Measurements from ENCODE around the gene GDPD4. TPM values are rescaled to one million over a fixed set of nuclear protein-coding genes. Genes with fewer than 3 reads are reported as not detected.

Gene GDPD4
- not detected for total RNA-seq

DNA sequence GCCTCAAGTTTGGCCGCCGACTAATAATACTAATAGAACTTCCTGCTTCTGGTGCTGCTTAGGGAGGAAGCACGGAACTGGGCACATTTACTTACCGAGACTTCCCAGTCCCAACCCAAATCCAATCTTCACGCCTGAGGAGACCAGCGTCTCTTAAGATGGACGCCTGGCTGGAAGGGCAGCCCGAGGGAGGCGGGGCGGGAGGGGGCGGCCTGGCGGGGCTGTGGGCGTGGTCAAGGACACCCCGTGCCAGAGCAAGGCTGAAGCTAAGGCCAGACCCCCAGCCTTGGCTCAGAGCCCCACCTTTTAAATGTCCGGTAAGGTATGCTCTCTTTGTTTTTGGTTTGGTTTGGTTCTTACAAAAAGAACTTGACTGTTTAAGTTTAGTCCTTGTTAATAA is at the start of gene GDPD4:
TSS of gene GDPD4 (minus strand) at position 177 of the 400 bp plus-strand sequence. CDS start 16,549 bp downstream, outside the sequence.
- Histone ChIP-seq H3K27me3 (ENCODE audit: control insufficient read depth in 3 of 3, insufficient read depth in 3 of 3, low read length in 3 of 3) (no peaks in the 10 kb centered on the region), H3K27ac (ENCODE audit: low read depth, low read length) (no peak within 1 kb of the TSS), H3K4me3 (ENCODE audit: low read length in 3 of 3) (no peak within 1 kb of the TSS), H3K4me1 (ENCODE audit: control insufficient read depth in 3 of 3, insufficient read depth in 3 of 3, low read length in 3 of 3) (no peaks in the 10 kb centered on the region), H3K9me3 (ENCODE audit: control insufficient read depth in 3 of 3, low read length in 3 of 3) (no peaks in the 10 kb centered on the region), H3K36me3 (ENCODE audit: control insufficient read depth in 3 of 3, insufficient read depth in 3 of 3, low read length in 3 of 3) (no peaks in the 10 kb centered on the region), H3K9ac (ENCODE audit: low read depth in 1 of 3, low read length in 3 of 3) (no peak within 1 kb of the TSS)

- Histone ChIP-seq H3K9ac (ENCODE audit: low read depth in 1 of 3, low read length in 3 of 3) (no peak overlapping the region), H3K36me3 (ENCODE audit: control insufficient read depth in 3 of 3, insufficient read depth in 3 of 3, low read length in 3 of 3) (peaks cover 0 to 8% (median 8%) of the 10 kb centered on the region in 3 donors), H3K27ac (ENCODE audit: low read depth, low read length) (no peak overlapping the region), H3K27me3 (ENCODE audit: control insufficient read depth in 3 of 3, insufficient read depth in 3 of 3, low read length in 3 of 3) (no peaks in the 10 kb centered on the region), H3K4me3 (ENCODE audit: low read length in 3 of 3) (no peak overlapping the region), H3K4me1 (ENCODE audit: control insufficient read depth in 3 of 3, insufficient read depth in 3 of 3, low read length in 3 of 3) (peaks cover 0 to 15% (median 15%) of the 10 kb centered on the region in 3 donors), H3K9me3 (ENCODE audit: control insufficient read depth in 3 of 3, low read length in 3 of 3) (no peaks in the 10 kb centered on the region)
Observed at GRCh38 chr11:77347948-77348347, 46.5 kb upstream of the GDPD4 start.

- H3K9me3 ChIP-seq (ENCODE audit: control insufficient read depth in 3 of 3, low read length in 3 of 3), result no peaks in the 10 kb centered on the region
- H3K4me1 ChIP-seq (ENCODE audit: control insufficient read depth in 3 of 3, insufficient read depth in 3 of 3, low read length in 3 of 3), result peaks cover 0 to 6% (median 6%) of the 10 kb centered on the region in 3 donors
- H3K4me3 ChIP-seq (ENCODE audit: low read length in 3 of 3), result no peak overlapping the region
- peaks cover 0 to 8% (median 8%) of the 10 kb centered on the region in 3 donors for H3K36me3 ChIP-seq (ENCODE audit: control insufficient read depth in 3 of 3, insufficient read depth in 3 of 3, low read length in 3 of 3)
- H3K27me3 ChIP-seq (ENCODE audit: control insufficient read depth in 3 of 3, insufficient read depth in 3 of 3, low read length in 3 of 3), result no peaks in the 10 kb centered on the region
- no peak overlapping the region for H3K9ac ChIP-seq (ENCODE audit: low read depth in 1 of 3, low read length in 3 of 3)
- H3K27ac ChIP-seq (ENCODE audit: low read depth, low read length), result no peak overlapping the region
Observed at GRCh38 chr11:77346906-77347603, 45.6 kb upstream of the GDPD4 start.

GRCh38 chr11:77345621-77346020 is 44.1 kb upstream of the GDPD4 start:
- Histone ChIP-seq H3K9me3 (ENCODE audit: control insufficient read depth in 3 of 3, low read length in 3 of 3) (no peaks in the 10 kb centered on the region), H3K36me3 (ENCODE audit: control insufficient read depth in 3 of 3, insufficient read depth in 3 of 3, low read length in 3 of 3) (peaks cover 0 to 12% (median 11%) of the 10 kb centered on the region in 3 donors), H3K9ac (ENCODE audit: low read depth in 1 of 3, low read length in 3 of 3) (no peak overlapping the region), H3K27ac (ENCODE audit: low read depth, low read length) (no peak overlapping the region), H3K4me1 (ENCODE audit: control insufficient read depth in 3 of 3, insufficient read depth in 3 of 3, low read length in 3 of 3) (peaks cover 0 to 5% (median 0%) of the 10 kb centered on the region in 3 donors), H3K4me3 (ENCODE audit: low read length in 3 of 3) (no peak overlapping the region), H3K27me3 (ENCODE audit: control insufficient read depth in 3 of 3, insufficient read depth in 3 of 3, low read length in 3 of 3) (no peaks in the 10 kb centered on the region)

DNA sequence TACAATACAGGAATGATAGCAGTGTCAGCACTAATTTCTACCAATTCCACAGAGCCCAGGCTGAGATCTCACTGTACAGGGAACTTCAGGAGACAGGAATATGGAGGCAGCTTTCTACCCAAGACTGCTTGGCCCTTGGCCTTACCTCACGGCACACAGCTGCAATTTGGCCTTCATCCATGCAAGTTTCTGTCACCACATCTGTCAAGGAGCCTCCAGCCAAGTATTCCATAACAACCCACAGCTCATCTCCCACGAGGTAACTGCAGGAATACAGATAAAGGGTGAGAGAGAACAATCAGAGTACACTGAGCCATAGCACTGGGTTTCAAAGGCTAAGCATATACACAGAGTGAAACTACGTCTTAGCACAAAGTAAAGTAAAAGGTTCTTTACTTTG is 39.0 kb upstream of the GDPD4 start:
- no peaks in the 10 kb centered on the region for H3K9me3 ChIP-seq (ENCODE audit: control insufficient read depth in 3 of 3, low read length in 3 of 3)
- H3K9ac ChIP-seq (ENCODE audit: low read depth in 1 of 3, low read length in 3 of 3), result no peak overlapping the region
- no peaks in the 10 kb centered on the region for H3K4me1 ChIP-seq (ENCODE audit: control insufficient read depth in 3 of 3, insufficient read depth in 3 of 3, low read length in 3 of 3)
- H3K36me3 ChIP-seq (ENCODE audit: control insufficient read depth in 3 of 3, insufficient read depth in 3 of 3, low read length in 3 of 3), result peaks cover 0 to 25% (median 22%) of the 10 kb centered on the region in 3 donors
- H3K27me3 ChIP-seq (ENCODE audit: control insufficient read depth in 3 of 3, insufficient read depth in 3 of 3, low read length in 3 of 3), result no peaks in the 10 kb centered on the region
- no peak overlapping the region for H3K27ac ChIP-seq (ENCODE audit: low read depth, low read length)
- no peak overlapping the region for H3K4me3 ChIP-seq (ENCODE audit: low read length in 3 of 3)

- H3K4me1 ChIP-seq (ENCODE audit: control insufficient read depth in 3 of 3, insufficient read depth in 3 of 3, low read length in 3 of 3), result no peaks in the 10 kb centered on the region
- H3K36me3 ChIP-seq (ENCODE audit: control insufficient read depth in 3 of 3, insufficient read depth in 3 of 3, low read length in 3 of 3), result peaks cover 4 to 28% (median 20%) of the 10 kb centered on the region in 3 donors
- H3K9ac ChIP-seq (ENCODE audit: low read depth in 1 of 3, low read length in 3 of 3), result no peak overlapping the region
- H3K9me3 ChIP-seq (ENCODE audit: control insufficient read depth in 3 of 3, low read length in 3 of 3), result no peaks in the 10 kb centered on the region
- H3K27me3 ChIP-seq (ENCODE audit: control insufficient read depth in 3 of 3, insufficient read depth in 3 of 3, low read length in 3 of 3), result no peaks in the 10 kb centered on the region
- no peak overlapping the region for H3K27ac ChIP-seq (ENCODE audit: low read depth, low read length)
- no peak overlapping the region for H3K4me3 ChIP-seq (ENCODE audit: low read length in 3 of 3)
Observed at GRCh38 chr11:77332259-77332658, 30.8 kb upstream of the GDPD4 start.

GRCh38 chr11:77325159-77325558 is 23.7 kb upstream of the GDPD4 start:
- no peaks in the 10 kb centered on the region for H3K9me3 ChIP-seq (ENCODE audit: control insufficient read depth in 3 of 3, low read length in 3 of 3)
- H3K27ac ChIP-seq (ENCODE audit: low read depth, low read length), result no peak overlapping the region
- no peaks in the 10 kb centered on the region for H3K27me3 ChIP-seq (ENCODE audit: control insufficient read depth in 3 of 3, insufficient read depth in 3 of 3, low read length in 3 of 3)
- H3K4me3 ChIP-seq (ENCODE audit: low read length in 3 of 3), result no peak overlapping the region
- peaks cover 0 to 9% (median 5%) of the 10 kb centered on the region in 3 donors for H3K4me1 ChIP-seq (ENCODE audit: control insufficient read depth in 3 of 3, insufficient read depth in 3 of 3, low read length in 3 of 3)
- peaks cover 0 to 13% (median 11%) of the 10 kb centered on the region in 3 donors for H3K36me3 ChIP-seq (ENCODE audit: control insufficient read depth in 3 of 3, insufficient read depth in 3 of 3, low read length in 3 of 3)
- H3K9ac ChIP-seq (ENCODE audit: low read depth in 1 of 3, low read length in 3 of 3), result no peak overlapping the region

GRCh38 chr11:77324508-77324907 is 23.0 kb upstream of the GDPD4 start:
- H3K4me3 ChIP-seq (ENCODE audit: low read length in 3 of 3), result no peak overlapping the region
- no peaks in the 10 kb centered on the region for H3K9me3 ChIP-seq (ENCODE audit: control insufficient read depth in 3 of 3, low read length in 3 of 3)
- H3K36me3 ChIP-seq (ENCODE audit: control insufficient read depth in 3 of 3, insufficient read depth in 3 of 3, low read length in 3 of 3), result peaks cover 0 to 13% (median 11%) of the 10 kb centered on the region in 3 donors
- peaks cover 0 to 9% (median 5%) of the 10 kb centered on the region in 3 donors for H3K4me1 ChIP-seq (ENCODE audit: control insufficient read depth in 3 of 3, insufficient read depth in 3 of 3, low read length in 3 of 3)
- H3K27ac ChIP-seq (ENCODE audit: low read depth, low read length), result no peak overlapping the region
- H3K9ac ChIP-seq (ENCODE audit: low read depth in 1 of 3, low read length in 3 of 3), result no peak overlapping the region
- no peaks in the 10 kb centered on the region for H3K27me3 ChIP-seq (ENCODE audit: control insufficient read depth in 3 of 3, insufficient read depth in 3 of 3, low read length in 3 of 3)

GRCh38 chr11:77322926-77323590 is 21.6 kb upstream of the GDPD4 start:
- Histone ChIP-seq H3K4me1 (ENCODE audit: control insufficient read depth in 3 of 3, insufficient read depth in 3 of 3, low read length in 3 of 3) (peaks cover 0 to 9% (median 5%) of the 10 kb centered on the region in 3 donors), H3K27me3 (ENCODE audit: control insufficient read depth in 3 of 3, insufficient read depth in 3 of 3, low read length in 3 of 3) (no peaks in the 10 kb centered on the region), H3K36me3 (ENCODE audit: control insufficient read depth in 3 of 3, insufficient read depth in 3 of 3, low read length in 3 of 3) (peaks cover 0 to 13% (median 11%) of the 10 kb centered on the region in 3 donors), H3K4me3 (ENCODE audit: low read length in 3 of 3) (no peak overlapping the region), H3K9ac (ENCODE audit: low read depth in 1 of 3, low read length in 3 of 3) (no peak overlapping the region), H3K9me3 (ENCODE audit: control insufficient read depth in 3 of 3, low read length in 3 of 3) (no peaks in the 10 kb centered on the region), H3K27ac (ENCODE audit: low read depth, low read length) (no peak overlapping the region)

DNA sequence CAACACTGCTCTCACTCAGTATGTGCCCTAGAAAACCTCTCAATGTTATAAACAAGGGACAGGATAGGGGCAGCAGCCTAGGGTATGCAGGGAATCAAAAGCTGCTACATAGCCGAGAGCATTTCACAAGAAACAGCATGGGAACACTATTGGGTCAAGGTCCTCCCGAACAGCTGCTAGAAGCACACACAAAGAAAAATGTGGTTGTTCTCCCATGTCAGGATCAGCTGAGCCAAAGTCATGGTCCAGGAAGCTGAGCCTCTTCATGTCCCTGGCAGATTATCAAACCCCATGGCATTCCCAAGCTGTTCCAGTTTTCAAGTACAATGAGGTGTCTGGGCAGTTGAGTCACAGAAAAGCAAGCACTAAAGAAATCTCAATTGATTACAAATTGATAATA is 21.0 kb upstream of the GDPD4 start:
- H3K9ac ChIP-seq (ENCODE audit: low read depth in 1 of 3, low read length in 3 of 3), result no peak overlapping the region
- H3K4me3 ChIP-seq (ENCODE audit: low read length in 3 of 3), result no peak overlapping the region
- no peaks in the 10 kb centered on the region for H3K9me3 ChIP-seq (ENCODE audit: control insufficient read depth in 3 of 3, low read length in 3 of 3)
- H3K27me3 ChIP-seq (ENCODE audit: control insufficient read depth in 3 of 3, insufficient read depth in 3 of 3, low read length in 3 of 3), result no peaks in the 10 kb centered on the region
- no peak overlapping the region for H3K27ac ChIP-seq (ENCODE audit: low read depth, low read length)
- H3K4me1 ChIP-seq (ENCODE audit: control insufficient read depth in 3 of 3, insufficient read depth in 3 of 3, low read length in 3 of 3), result peaks cover 0 to 9% (median 5%) of the 10 kb centered on the region in 3 donors
- H3K36me3 ChIP-seq (ENCODE audit: control insufficient read depth in 3 of 3, insufficient read depth in 3 of 3, low read length in 3 of 3), result peaks cover 0 to 13% (median 11%) of the 10 kb centered on the region in 3 donors

Data from skeletal muscle tissue (tissue), 4 donors.